Panc1 (cell line): ENCODE measurements around the gene POMC. TPM values are rescaled to one million over a fixed set of nuclear protein-coding genes. Genes with fewer than 3 reads are reported as not detected.

Experiments
- ATAC-seq: fragments of 200-7000 bp; cut with Tn5 transposase; 2 replicates; pipeline ENCODE4 v1.9.1; 2020; ENCODE audit warnings: mild to moderate bottlenecking, moderate library complexity
- BruUV-seq: library from RNA; stranded (reverse); fragments of 400-500 nt; replicated peaks from 2 replicates; lab custom pipeline; 2021; lab: Mats Ljungman, UMichigan
- CTCF ChIA-PET: fragments of 300-600 bp; sonication (Branson Sonifier 250); formaldehyde crosslinking; loops from one replicate; lab custom pipeline; 2022; ENCODE audit warnings: antibody characterized with exemption; lab: Charles Lee
- POLR2A ChIA-PET: fragments of 300-600 bp; sonication (Branson Sonifier 250); formaldehyde crosslinking; loops from one replicate; lab custom pipeline; 2022; ENCODE audit warnings: antibody characterized with exemption; lab: Charles Lee
- DNase-seq: peaks from one replicate; pipeline ENCODE4 v3.0.0-alpha.2; 2010; ENCODE audit warnings: low read depth, low spot score
- H3K27ac ChIP-seq: 2 replicates; pipeline ENCODE4 v1.5.1; 2011; ENCODE audit warnings: mild to moderate bottlenecking, low read length, inconsistent platforms
- H3K27me3 ChIP-seq: fragments of 200-500 bp; sonication (Bioruptor generic); 2 replicates; pipeline ENCODE4 v1.6.0; 2014; ENCODE audit warnings: low read length, inconsistent platforms; ENCODE audit not compliant: control insufficient read depth, insufficient read depth
- H3K36me3 ChIP-seq: fragments of 200-500 bp; sonication (Bioruptor generic); 2 replicates; pipeline ENCODE4 v1.5.1; 2014; ENCODE audit warnings: inconsistent platforms, mild to moderate bottlenecking, low read length, moderate library complexity; ENCODE audit not compliant: control insufficient read depth, insufficient read depth
- H3K4me1 ChIP-seq: 2 replicates; pipeline ENCODE4 v1.5.1; 2011; ENCODE audit warnings: inconsistent platforms, mild to moderate bottlenecking, low read length, moderate library complexity; ENCODE audit not compliant: control insufficient read depth, insufficient read depth
- H3K4me3 ChIP-seq, 2 experiments: 2 replicates each; pipeline ENCODE4 v1.5.1; 2011 to 2012; ENCODE audit warnings: low read depth in 2 of 2, low read length in 2 of 2, mild to moderate bottlenecking in 2 of 2, inconsistent platforms in 1 of 2, moderate library complexity in 1 of 2
- H3K9me3 ChIP-seq: fragments of 200-500 bp; sonication (Bioruptor generic); 2 replicates; pipeline ENCODE4 v1.5.1; 2014; ENCODE audit warnings: low read depth, mild to moderate bottlenecking, inconsistent platforms, low read length, moderate library complexity; ENCODE audit not compliant: control insufficient read depth, insufficient read depth
- POLR2AphosphoS5 ChIP-seq: IDR thresholded peaks from 2 replicates; pipeline ENCODE4 v1.6.1; 2012; ENCODE audit warnings: mild to moderate bottlenecking, low read depth, low read length, moderate library complexity
- SIN3A ChIP-seq: IDR thresholded peaks from 2 replicates; pipeline ENCODE4 v1.6.1; 2012; ENCODE audit warnings: low read depth, mild to moderate bottlenecking, low read length, moderate library complexity, borderline replicate concordance; ENCODE audit not compliant: insufficient read depth
- TCF7L2 ChIP-seq: IDR thresholded peaks from 2 replicates; pipeline ENCODE4 v1.6.1; 2011; ENCODE audit warnings: mild to moderate bottlenecking, low read depth, low read length, inconsistent platforms
- in situ Hi-C: cut with HindIII; loops from 2 replicates; pipeline ENCODE4 v1.10.0; 2016; ENCODE audit warnings: low sequenced_read_pairs, low pct_unique_long_range_greater_than_20kb
- intact Hi-C: fragments of 100-400 bp; cut with micrococcal nuclease; formaldehyde crosslinking; loops from one replicate; pipeline ENCODE4 v1.10.0; 2022; ENCODE audit not compliant: unreplicated experiment
- total RNA-seq: library from RNA; stranded (reverse); gene quantifications from one replicate; pipeline ENCODE4 v1.2.1, GENCODE V29; 2021; ENCODE audit not compliant: unreplicated experiment
- TF ChIP-seq, protein P1 (sequence below): fragments of 450-650 bp; IDR thresholded peaks from 2 replicates; pipeline ENCODE4 v1.5.1; 2017; ENCODE audit warnings: mild to moderate bottlenecking
- TF ChIP-seq, protein P2 (sequence below), 2 experiments: IDR thresholded peaks; 2 replicates each; pipeline ENCODE4 v1.6.1; 2011 to 2012; ENCODE audit warnings: low read depth in 2 of 2, control low read depth in 1 of 2, low read length in 1 of 2, mild to moderate bottlenecking in 1 of 2, moderate library complexity in 1 of 2; ENCODE audit not compliant: insufficient read depth in 1 of 2

Gene POMC
- total RNA-seq, 1 experiment from 2014 or later = not detected

DNA sequence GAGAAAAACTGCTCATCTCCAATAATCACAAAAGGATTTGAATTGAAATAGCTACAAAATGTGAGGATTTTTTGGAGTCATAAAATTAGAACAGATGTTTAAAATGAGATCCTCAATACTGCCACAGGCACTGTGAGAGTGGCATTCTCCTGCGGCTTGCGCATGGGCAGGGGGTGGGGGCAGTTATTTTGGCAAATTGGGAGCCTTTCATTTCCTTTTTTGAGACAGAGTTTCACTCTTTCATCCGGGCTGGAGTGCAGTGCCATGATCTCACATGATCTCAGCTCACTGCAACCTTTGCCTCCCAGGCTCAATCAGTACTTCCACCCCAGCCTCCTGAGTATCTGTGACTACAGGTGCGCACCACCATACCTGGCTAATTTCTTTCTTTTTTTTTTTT, 42.4 kb downstream of the POMC start:
- no peak overlapping the region for H3K27ac ChIP-seq
- no peaks in the 10 kb centered on the region for H3K4me1 ChIP-seq
- TF ChIP-seq, protein P1, sequence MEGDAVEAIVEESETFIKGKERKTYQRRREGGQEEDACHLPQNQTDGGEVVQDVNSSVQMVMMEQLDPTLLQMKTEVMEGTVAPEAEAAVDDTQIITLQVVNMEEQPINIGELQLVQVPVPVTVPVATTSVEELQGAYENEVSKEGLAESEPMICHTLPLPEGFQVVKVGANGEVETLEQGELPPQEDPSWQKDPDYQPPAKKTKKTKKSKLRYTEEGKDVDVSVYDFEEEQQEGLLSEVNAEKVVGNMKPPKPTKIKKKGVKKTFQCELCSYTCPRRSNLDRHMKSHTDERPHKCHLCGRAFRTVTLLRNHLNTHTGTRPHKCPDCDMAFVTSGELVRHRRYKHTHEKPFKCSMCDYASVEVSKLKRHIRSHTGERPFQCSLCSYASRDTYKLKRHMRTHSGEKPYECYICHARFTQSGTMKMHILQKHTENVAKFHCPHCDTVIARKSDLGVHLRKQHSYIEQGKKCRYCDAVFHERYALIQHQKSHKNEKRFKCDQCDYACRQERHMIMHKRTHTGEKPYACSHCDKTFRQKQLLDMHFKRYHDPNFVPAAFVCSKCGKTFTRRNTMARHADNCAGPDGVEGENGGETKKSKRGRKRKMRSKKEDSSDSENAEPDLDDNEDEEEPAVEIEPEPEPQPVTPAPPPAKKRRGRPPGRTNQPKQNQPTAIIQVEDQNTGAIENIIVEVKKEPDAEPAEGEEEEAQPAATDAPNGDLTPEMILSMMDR = no peak
- TF ChIP-seq POLR2AphosphoS5 = no peak
- TF ChIP-seq TCF7L2 = no peak
- no peak for TF ChIP-seq SIN3A
- TF ChIP-seq, protein P2, sequence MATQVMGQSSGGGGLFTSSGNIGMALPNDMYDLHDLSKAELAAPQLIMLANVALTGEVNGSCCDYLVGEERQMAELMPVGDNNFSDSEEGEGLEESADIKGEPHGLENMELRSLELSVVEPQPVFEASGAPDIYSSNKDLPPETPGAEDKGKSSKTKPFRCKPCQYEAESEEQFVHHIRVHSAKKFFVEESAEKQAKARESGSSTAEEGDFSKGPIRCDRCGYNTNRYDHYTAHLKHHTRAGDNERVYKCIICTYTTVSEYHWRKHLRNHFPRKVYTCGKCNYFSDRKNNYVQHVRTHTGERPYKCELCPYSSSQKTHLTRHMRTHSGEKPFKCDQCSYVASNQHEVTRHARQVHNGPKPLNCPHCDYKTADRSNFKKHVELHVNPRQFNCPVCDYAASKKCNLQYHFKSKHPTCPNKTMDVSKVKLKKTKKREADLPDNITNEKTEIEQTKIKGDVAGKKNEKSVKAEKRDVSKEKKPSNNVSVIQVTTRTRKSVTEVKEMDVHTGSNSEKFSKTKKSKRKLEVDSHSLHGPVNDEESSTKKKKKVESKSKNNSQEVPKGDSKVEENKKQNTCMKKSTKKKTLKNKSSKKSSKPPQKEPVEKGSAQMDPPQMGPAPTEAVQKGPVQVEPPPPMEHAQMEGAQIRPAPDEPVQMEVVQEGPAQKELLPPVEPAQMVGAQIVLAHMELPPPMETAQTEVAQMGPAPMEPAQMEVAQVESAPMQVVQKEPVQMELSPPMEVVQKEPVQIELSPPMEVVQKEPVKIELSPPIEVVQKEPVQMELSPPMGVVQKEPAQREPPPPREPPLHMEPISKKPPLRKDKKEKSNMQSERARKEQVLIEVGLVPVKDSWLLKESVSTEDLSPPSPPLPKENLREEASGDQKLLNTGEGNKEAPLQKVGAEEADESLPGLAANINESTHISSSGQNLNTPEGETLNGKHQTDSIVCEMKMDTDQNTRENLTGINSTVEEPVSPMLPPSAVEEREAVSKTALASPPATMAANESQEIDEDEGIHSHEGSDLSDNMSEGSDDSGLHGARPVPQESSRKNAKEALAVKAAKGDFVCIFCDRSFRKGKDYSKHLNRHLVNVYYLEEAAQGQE (IDR thresholded peaks at IDR 0.05; ENCODE audit: insufficient read depth in 1 of 2, low read depth in 2 of 2, low read length in 1 of 2) = no peak
- H3K27me3 ChIP-seq = no peaks in the 10 kb centered on the region
- in situ Hi-C loops (no loop called here), intact Hi-C loops (no loop called here)
- ATAC-seq (no peak), DNase-seq (no peak)
- H3K4me3 ChIP-seq = no peak overlapping the region
- H3K9me3 ChIP-seq = no peaks in the 10 kb centered on the region
- BruUV-seq = no TSS peak
- CTCF ChIA-PET = interaction anchor here (0.7 kb wide), 1 partner anchor 127 kb away, joined by 6 read pairs; no protein-coding TSS in a partner anchor
- POLR2A ChIA-PET = no interaction called here
- no peaks in the 10 kb centered on the region for H3K36me3 ChIP-seq

DNA sequence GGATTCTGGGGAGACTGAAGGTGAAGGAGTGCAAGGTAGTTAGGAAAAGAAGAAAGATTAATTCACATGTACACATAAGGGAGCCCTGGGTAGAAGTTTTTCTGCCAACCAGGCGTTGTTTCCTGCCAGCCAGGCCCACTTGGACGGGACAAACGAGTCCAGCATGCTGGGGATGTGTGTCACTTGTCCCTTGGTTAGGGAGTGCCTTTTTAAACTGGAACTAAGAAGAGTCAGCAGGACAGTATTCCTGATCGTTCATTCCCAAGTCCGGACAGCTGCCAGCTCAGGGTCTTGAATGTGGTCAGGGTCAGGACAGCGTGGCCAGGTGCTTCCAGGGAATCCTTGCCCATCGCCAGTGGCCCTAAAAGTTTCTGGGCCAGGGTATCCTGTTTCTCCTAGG, 43.2 kb downstream of the POMC start:
- Histone ChIP-seq H3K4me3 (no peak overlapping the region), H3K36me3 (no peaks in the 10 kb centered on the region), H3K9me3 (no peaks in the 10 kb centered on the region), H3K27me3 (no peaks in the 10 kb centered on the region), H3K4me1 (no peaks in the 10 kb centered on the region), H3K27ac (no peak overlapping the region)
- DNase-seq = no peak
- intact Hi-C loops = no loop called here
- in situ Hi-C loops = no loop called here
- TF ChIP-seq, protein P2 (IDR thresholded peaks at IDR 0.05; ENCODE audit: insufficient read depth in 1 of 2, low read depth in 2 of 2, low read length in 1 of 2) = no peak
- TF ChIP-seq, protein P1 = no peak
- no peak for TF ChIP-seq TCF7L2
- ChIA-PET POLR2A (interaction anchor here (0.6 kb wide), 1 partner anchor 15 kb away, joined by 3 read pairs; no protein-coding TSS in a partner anchor), CTCF (no interaction called here)
- no TSS peak for BruUV-seq
- ATAC-seq = no peak
